Esophagus muscularis mucosa (tissue), 4 donors: Measurements from ENCODE around the gene SSX3.
"Not testable (repeated sequence)": the region's sequence is repeated elsewhere in the genome, so short reads cannot be mapped to it uniquely, and the experiment has no call there.

Experiments
- CTCF ChIP-seq, 3 experiments: fragments of 200-600 bp in 2 of 3; fragments of 450-650 bp in 1 of 3; sonication (generic) in 2 of 3; IDR thresholded peaks; one replicate each; pipeline ENCODE4 v1.5.1; 2017 to 2019; ENCODE audit warnings: antibody characterized with exemption in 3 of 3, mild to moderate bottlenecking in 2 of 3, moderate library complexity in 1 of 3
- EP300 ChIP-seq: sonication (generic); formaldehyde crosslinking; IDR thresholded peaks from one replicate; pipeline ENCODE4 v1.6.1; 2017; ENCODE audit warnings: antibody characterized with exemption
- POLR2A ChIP-seq: fragments of 450-650 bp; IDR thresholded peaks from one replicate; pipeline ENCODE4 v1.6.1; 2017; ENCODE audit warnings: antibody characterized with exemption, moderate library complexity, mild to moderate bottlenecking, low read depth
- POLR2AphosphoS5 ChIP-seq, 2 donors: sonication (generic); formaldehyde crosslinking; IDR thresholded peaks; one replicate each; pipeline ENCODE4 v1.6.1; 2017; ENCODE audit warnings: antibody characterized with exemption in 2 of 2

- not testable (repeated sequence) for TF ChIP-seq POLR2AphosphoS5 (IDR thresholded peaks at IDR 0.05); CTCF (IDR thresholded peaks at IDR 0.05); POLR2A; EP300
These were observed 10.4 kb downstream of the SSX3 start for GRCh38 chrX:48346059-48346458.
